ENCODE data around the gene PUS3.

Gene PUS3

DNA sequence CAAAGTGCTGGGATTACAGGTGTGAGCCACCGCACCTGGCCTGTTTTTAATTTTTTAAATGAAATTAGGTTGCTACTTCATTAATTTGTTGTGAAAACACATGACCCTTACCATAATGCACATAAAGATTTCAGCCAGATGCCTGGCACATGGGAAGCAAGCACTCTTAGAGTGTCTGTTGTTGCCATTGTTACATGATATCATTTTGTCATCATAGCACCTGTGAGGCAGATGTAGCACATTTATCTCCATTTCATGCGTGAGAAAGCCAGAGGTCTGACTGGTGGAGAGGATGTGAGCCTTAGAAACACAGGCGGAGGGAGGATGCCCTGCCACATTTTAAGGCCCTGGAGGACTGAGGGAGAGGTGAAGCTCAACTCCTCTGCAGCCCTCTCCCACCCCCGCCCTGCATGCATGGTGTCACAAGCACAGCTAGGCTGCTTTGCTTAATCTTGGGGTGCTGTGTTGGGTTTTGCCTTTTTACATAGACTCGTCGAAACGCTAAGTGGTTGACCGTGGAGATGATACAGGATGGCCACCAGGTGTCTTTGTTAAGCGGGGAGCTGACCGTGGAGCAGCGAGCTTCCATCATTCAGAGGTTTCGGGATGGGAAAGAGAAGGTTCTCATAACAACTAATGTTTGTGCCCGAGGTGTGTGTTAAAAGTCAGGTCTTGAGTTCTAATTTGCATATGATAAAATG, 15.3 kb upstream of the PUS3 start:
- TF ChIP-seq GATA2 (IDR thresholded peaks at IDR 0.05; ENCODE audit: low read depth, low read length) (no peak), GATA3 (IDR thresholded peaks at IDR 0.05; ENCODE audit: low read depth, low read length) (no peak)

DNA sequence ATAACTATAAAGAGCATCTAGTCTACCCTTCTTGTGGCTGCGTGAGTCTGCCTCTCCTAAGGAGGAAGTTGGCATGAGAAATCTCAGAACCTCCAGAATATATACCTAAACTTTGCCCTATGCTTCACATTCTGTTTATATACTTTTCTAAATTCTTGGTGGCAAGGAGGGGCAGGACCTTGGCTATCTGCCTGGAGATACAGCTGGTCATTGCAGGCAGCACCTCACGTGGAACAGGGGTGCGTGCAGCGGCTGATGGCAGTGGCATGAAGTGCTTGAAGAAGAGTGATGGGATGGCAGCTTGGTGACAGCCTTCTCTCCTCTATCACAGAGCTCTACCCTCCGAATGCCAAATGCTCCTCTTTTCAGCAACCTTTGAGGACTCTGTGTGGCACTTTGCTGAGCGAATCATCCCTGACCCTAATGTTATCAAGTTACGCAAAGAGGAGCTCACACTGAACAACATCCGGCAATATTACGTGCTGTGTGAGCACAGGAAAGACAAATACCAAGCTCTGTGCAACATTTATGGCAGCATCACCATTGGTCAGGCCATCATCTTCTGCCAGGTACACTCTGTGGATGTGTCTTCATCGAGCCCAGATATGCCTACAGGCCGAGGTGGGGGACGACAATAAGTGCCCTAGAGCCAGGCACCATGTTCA, 13.8 kb upstream of the PUS3 start:
- TF ChIP-seq GATA2 (IDR thresholded peaks at IDR 0.05; ENCODE audit: low read depth, low read length) (no peak), GATA3 (IDR thresholded peaks at IDR 0.05; ENCODE audit: low read depth, low read length) (no peak)

DNA sequence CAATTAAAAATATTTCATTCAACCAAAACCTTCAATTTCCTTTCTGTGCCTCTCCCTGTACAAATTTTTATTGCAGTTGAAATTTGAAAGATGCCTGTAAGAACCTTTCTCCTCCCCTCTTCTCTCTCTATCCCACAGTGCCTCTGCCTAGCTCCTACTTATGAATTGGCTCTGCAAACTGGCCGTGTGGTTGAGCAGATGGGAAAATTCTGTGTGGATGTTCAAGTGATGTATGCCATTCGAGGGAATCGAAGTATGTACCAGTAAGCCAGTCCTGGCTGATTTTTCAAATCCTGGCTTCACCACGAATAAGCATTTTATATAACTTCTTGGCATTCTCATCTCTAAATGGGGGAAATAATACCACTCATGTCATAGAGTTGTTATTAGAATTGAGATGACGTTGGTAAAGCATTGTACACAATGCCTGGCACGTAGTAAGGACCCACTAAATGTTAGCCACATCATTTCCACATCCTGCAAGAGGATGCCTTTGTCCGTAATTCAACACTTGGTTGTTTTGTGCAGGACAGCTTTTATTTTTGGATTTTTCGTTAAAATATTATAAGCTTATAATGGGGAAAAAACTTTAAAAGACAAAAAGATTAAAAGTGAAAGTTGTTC, 7.3 kb upstream of the PUS3 start:
- TF ChIP-seq GATA3 (IDR thresholded peaks at IDR 0.05; ENCODE audit: low read depth, low read length) (no peak), GATA2 (IDR thresholded peaks at IDR 0.05; ENCODE audit: low read depth, low read length) (no peak)

DNA sequence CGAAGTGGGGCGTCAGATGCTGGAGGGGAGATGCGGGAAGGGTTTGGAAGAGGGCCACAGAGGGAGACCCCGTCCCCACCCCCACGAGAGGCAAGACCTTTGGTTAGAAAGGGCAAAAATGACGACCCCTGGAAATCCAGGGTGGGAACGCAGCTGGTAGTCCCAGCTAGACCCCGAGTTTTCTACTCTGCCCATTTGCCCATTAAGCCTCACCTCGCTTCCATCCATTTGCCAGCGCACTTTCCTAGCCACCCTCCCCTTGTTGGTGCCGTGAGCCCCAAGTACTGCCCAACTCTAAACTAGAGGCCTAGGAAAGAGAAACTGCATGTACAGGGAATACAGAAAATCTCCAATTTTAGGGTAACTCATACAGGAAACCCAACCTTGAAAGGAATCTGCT, 1.7 kb upstream of the PUS3 start:
- TF ChIP-seq GATA3 (IDR thresholded peaks at IDR 0.05; ENCODE audit: low read depth, low read length) = no peak
- no peak for TF ChIP-seq GATA2 (IDR thresholded peaks at IDR 0.05; ENCODE audit: low read depth, low read length)

DNA sequence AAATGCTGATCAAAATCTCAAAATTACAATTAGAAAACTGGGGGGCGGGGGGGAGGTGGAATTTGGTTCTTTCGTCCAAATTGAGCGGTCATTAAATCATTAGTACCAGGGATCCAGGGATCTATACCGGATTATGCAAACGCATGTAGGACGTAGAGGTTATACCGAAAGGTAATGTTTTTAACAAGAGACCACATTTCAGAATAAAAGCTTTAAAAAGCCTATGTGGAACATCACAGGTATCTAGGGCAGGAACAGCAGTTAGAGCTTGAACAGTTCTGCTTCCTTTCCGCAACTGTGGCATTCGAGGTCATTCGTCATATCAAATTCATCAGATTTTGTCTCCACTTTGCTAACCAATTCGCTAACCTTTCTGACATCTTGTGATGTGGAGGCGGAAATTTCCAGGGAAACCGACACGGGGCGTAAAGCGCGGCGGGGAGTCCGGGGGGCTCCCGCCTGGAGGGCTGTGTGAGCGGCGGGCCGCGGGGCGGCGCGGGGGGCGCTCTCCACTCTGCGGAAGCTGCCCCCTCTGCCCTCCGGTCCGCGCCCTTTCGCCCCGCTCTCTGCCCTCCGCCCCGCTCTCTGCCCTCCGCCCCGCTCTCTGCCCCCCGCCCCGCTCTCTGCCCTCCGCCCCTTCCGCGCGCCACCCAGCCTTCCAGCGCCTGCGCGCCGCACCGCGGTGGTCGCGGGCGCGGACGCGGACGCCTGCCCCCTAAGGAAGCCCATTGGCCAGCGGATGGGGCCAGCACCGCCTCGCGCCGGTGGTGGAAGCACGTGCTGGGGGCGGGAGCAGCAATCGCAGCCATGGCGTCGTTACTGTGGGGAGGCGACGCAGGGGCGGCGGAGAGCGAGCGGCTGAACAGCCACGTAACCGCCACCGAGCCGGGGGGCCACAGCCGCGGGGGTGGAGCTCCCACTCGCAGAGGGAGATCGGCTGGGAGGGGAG, 979 bp upstream of the PUS3 start, which contains the start of gene DDX25:
TSS of gene DDX25 (plus strand) at position 798 of the 949 bp plus-strand sequence. CDS start at position 808, 10 bp downstream.
- TF ChIP-seq GATA2 (IDR thresholded peaks at IDR 0.05; ENCODE audit: low read depth, low read length) = no peak
- no peak for TF ChIP-seq GATA3 (IDR thresholded peaks at IDR 0.05; ENCODE audit: low read depth, low read length)

DNA sequence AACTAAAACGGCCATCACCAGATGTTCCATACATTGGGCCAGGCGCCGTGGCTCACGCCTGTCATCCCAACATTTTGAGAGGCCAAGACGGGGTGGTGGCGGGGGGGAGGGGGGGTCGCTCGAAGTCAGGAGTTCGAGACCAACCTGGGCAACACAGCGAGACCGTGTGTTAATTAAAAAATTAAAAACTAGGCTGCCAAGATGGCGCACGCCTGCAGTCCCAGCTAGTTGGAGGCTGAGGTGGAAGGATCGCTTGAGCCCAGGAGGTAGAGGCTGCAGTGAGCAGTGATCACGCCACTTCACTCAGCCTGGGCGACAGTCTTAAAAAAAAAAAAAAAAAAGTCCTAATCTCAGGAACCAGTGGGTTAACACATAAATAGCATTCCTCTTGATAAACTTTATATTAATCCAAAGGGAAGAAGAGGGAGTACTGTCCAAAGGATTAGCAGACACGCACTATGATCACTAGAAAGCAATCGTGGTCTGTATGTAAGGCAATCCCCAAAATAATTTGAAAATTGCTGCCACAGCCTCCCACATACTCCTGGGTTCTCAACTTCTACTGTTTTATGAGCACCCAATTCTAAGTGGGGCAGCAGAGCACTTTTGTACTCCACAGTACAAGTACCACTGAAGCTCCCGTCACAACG, 604 bp downstream of the PUS3 start:
- TF ChIP-seq GATA3 (IDR thresholded peaks at IDR 0.05; ENCODE audit: low read depth, low read length) (no peak), GATA2 (IDR thresholded peaks at IDR 0.05; ENCODE audit: low read depth, low read length) (no peak)

DNA sequence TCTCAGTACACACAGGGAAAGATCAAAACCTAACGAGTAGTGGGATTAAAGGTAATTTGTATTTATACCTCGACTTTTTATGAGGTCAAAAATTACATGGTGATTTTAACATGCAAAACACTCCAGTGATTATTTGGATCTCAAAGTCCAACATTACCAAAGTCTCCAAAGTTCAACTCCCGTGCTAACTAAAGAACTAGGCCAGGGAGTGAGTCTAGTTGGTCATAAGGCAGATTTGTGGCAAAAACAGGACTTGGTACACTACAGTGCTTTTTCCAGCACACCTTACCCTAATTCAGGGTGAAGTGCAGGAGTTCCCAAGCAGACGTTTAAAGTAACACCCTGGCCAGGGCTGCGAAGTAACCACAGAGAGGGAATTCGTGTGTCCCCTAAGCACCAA, 1.1 kb downstream of the PUS3 start:
- TF ChIP-seq GATA2 (IDR thresholded peaks at IDR 0.05; ENCODE audit: low read depth, low read length) (no peak), GATA3 (IDR thresholded peaks at IDR 0.05; ENCODE audit: low read depth, low read length) (no peak)

DNA sequence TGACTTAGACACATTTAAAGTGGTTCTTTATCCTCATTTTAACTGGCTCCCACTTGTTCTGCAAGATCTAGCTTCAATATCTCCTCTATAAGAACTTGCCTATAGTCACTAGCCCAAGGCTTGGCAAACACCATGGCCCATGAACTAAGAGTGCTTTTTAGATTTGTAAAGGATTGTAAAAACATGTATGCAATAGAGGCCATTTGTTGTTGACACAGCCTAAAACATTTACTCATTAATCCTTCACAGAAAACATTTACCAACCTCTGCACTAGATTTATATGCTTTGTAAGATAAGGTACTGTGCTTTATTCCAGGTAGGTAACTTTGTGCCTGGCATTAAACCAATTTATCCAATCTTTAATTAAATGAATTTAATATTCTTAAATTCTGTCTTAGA, 10.0 kb downstream of the PUS3 start:
- TF ChIP-seq GATA2 (IDR thresholded peaks at IDR 0.05; ENCODE audit: low read depth, low read length) (no peak), GATA3 (IDR thresholded peaks at IDR 0.05; ENCODE audit: low read depth, low read length) (no peak)

DNA sequence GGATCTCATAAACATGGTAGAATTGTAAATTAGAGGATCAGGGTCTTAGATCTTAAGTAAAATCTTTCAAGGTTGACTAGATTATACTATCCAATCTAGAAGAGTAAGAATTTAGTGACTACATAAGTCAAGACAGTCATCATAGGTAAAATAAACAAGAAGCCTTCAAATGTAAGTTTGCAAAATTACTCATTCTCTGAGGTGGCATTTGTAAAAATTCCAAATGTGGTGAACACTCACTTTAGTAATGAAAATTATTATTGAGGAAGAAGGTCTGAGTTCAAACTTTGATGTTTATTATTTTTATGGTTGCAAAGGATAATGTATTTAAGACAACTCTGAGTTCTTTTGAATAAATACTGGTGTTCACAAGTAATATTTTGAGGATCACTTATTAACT, 10.9 kb downstream of the PUS3 start:
- TF ChIP-seq GATA2 (IDR thresholded peaks at IDR 0.05; ENCODE audit: low read depth, low read length) (no peak), GATA3 (IDR thresholded peaks at IDR 0.05; ENCODE audit: low read depth, low read length) (no peak)

DNA sequence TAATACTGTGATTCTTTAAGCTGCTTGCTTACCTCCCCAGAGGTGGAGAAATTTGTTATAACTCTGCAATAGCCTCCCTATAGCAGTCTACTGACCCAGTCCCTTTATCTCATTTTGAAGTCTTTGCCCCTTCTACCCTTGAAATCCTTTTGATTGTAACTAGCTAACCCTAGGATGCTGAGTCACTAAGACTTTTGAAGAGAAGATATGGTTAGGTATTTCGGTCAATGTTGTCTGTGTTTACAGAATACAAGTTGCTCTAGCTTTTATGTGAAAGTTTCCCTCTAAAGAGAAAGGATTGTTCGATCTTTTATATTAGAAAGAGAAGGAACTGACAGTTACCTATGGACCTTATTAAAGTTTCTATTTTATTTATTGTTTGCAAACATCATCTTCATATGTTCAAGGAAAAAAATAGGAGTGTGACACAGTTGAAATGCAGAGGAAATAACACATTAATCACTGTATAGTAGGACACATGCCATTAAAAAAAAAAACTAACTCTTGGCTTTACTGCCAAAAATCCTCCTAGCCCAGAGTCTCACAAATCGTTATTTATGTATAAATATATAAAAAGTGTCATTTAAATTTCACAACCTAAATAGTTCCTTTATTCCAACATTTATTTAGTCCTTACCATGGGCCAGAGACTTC, 12.4 kb downstream of the PUS3 start:
- no peak for TF ChIP-seq GATA2 (IDR thresholded peaks at IDR 0.05; ENCODE audit: low read depth, low read length)
- TF ChIP-seq GATA3 (IDR thresholded peaks at IDR 0.05; ENCODE audit: low read depth, low read length) = no peak

DNA sequence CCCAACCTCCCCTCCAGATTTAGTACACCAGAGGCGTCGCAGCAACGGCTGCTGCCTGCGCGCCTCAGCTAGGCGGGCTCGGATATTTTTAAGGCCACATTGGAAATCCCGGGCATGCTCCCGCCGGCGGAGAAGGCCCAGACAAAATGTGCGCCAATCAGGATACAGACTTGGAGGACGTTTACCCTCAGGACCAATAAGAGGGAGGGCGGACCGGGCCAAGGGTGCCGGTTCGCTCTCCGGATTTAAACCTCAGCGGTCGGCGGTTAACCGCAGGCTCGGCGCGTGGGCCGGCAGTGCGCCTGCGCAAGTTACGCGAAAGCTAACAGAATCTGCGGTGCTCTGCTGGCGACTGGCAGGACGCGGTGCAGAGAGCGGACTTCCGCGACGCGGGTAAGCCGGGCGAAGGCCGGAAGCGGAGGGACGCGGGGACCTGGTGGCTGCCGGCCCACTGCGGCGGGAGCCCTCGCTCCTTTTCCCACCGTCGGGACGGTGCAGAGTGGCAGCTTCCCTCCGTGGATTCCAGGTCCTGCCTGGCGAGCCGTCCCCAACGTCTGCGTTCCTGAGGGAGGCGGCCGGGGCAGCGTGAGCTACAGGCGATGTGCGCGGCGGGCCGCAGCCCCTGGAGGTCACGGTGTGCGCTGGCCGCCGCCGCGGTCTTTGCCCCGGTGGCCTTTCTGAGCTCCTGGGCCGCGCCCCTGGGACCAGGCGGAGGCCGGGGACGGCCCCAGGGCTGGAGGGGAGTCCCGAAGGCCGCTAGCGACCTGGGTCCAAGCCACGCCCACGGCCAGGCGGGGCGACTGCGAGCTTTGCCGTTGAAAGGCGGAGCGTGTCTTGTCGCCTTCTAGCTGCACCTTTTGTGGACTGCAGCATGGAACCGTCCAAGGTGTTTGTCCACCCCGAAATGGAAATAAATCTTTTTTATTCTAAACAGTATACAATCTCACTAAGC, 15.4 kb downstream of the PUS3 start, which contains the start of gene HYLS1:
TSS of gene HYLS1 (plus strand) at position 296 of the 952 bp plus-strand sequence. CDS start 11,701 bp downstream, outside the sequence.
- TF ChIP-seq GATA3 (IDR thresholded peaks at IDR 0.05; ENCODE audit: low read depth, low read length) (no peak), GATA2 (IDR thresholded peaks at IDR 0.05; ENCODE audit: low read depth, low read length) (no peak)

DNA sequence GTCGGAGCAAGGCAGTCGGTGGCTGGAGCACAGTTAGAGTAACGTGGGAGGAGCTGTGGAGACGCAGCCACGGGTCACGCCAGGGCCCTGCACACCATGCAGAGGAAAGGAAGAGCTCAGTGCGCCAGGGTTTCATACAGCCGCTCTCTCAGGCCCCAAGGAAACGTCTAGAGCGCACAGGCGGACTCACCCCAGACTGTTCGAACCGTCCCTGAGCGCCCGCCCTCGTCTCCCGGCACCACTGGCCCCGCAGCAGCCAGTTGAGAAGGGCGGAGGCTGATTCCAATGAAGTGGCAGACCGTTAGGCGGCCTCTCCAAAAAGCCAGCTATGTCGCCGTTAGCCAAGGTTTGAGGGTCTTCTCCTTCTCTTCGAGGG, 16.0 kb downstream of the PUS3 start:
- no peak for TF ChIP-seq GATA2 (IDR thresholded peaks at IDR 0.05; ENCODE audit: low read depth, low read length)
